Endothelial cell of umbilical vein (primary cell): Measurements from ENCODE around the gene TJP1. TPM values are rescaled to one million over a fixed set of nuclear protein-coding genes. Genes with fewer than 3 reads are reported as not detected.
"Not testable (repeated sequence)": the region's sequence is repeated elsewhere in the genome, so short reads cannot be mapped to it uniquely, and the experiment has no call there.

Experiments
- BruUV-seq: library from RNA; stranded (reverse); fragments of 400-500 nt; replicated peaks from 2 replicates; lab custom pipeline; 2021; lab: Mats Ljungman, UMichigan
- CTCF ChIA-PET: fragments of 300-600, 350-600 bp; sonication (Branson Sonifier 250); formaldehyde crosslinking; loops from one replicate; lab custom pipeline; 2021; ENCODE audit warnings: antibody characterized with exemption, inconsistent platforms; lab: Charles Lee
- POLR2A ChIA-PET: fragments of 300-600, 350-600 bp; sonication (Branson Sonifier 250); formaldehyde crosslinking; loops from one replicate; lab custom pipeline; 2021; ENCODE audit warnings: antibody characterized with exemption, inconsistent platforms; lab: Charles Lee
- DNase-seq: peaks from one replicate; pipeline ENCODE4 v3.0.0-alpha.2; 2011; ENCODE audit warnings: low read depth, low spot score
- FAIRE-seq: peaks from 2 replicates; lab custom pipeline; 2011; peaks lifted over from hg19 to GRCh38; lab: Jason Lieb, UNC
- H2AFZ ChIP-seq: 2 replicates; pipeline ENCODE4 v1.6.0; 2012; ENCODE audit warnings: low read depth, low read length, control low read depth, inconsistent platforms
- H3K27ac ChIP-seq: 2 replicates; pipeline ENCODE4 v1.5.1; 2011; ENCODE audit warnings: low read depth, mild to moderate bottlenecking, control low read depth, low read length, moderate library complexity; ENCODE audit not compliant: insufficient read depth
- H3K27me3 ChIP-seq, 2 experiments: 2 replicates each; pipeline versions ENCODE4 v1.6.0 to v1.6.1; 2011; ENCODE audit warnings: low read length in 2 of 2, mixed read lengths in 1 of 2; ENCODE audit not compliant: control insufficient read depth in 2 of 2, insufficient read depth in 2 of 2
- H3K36me3 ChIP-seq, 2 experiments: 2 replicates in 1 of 2; 3 replicates in 1 of 2; pipeline ENCODE4 v1.5.1; 2011; ENCODE audit warnings: low read length in 2 of 2, mild to moderate bottlenecking in 1 of 2, moderate library complexity in 1 of 2; ENCODE audit not compliant: control insufficient read depth in 2 of 2, insufficient read depth in 2 of 2; ENCODE audit errors: extremely low read depth in 1 of 2
- H3K4me1 ChIP-seq: 3 replicates; pipeline ENCODE4 v1.5.1; 2011; ENCODE audit warnings: mild to moderate bottlenecking, low read length; ENCODE audit not compliant: control insufficient read depth, insufficient read depth; ENCODE audit errors: extremely low read depth
- H3K4me2 ChIP-seq: 2 replicates; pipeline ENCODE4 v1.6.1; 2011; ENCODE audit warnings: low read length, control low read depth, mixed read lengths; ENCODE audit not compliant: insufficient read depth
- H3K4me3 ChIP-seq, 3 experiments: fragments of 200-600 bp in 1 of 3; sonication (generic), shearing (Covaris generic) in 1 of 3; replicated peaks in 1 of 3; 2 replicates each; pipeline ENCODE4 v1.5.1; 2011 to 2016; ENCODE audit warnings: control low read depth in 3 of 3, low read length in 3 of 3, mild to moderate bottlenecking in 2 of 3, inconsistent platforms in 1 of 3, low read depth in 1 of 3, moderate library complexity in 1 of 3; ENCODE audit not compliant: insufficient read depth in 1 of 3
- H3K79me2 ChIP-seq: 2 replicates; pipeline ENCODE4 v1.6.0; 2012; ENCODE audit warnings: low read length, inconsistent platforms; ENCODE audit not compliant: control insufficient read depth, insufficient read depth
- H3K9ac ChIP-seq: replicated peaks from 2 replicates; pipeline ENCODE3; 2011; ENCODE audit warnings: low read length, control low read depth; ENCODE audit not compliant: insufficient read depth; ENCODE audit errors: extremely low read depth
- H3K9me1 ChIP-seq: replicated peaks from 3 replicates; pipeline ENCODE4 v1.6.0; 2011; ENCODE audit warnings: mild to moderate bottlenecking, low read length; ENCODE audit not compliant: control insufficient read depth, insufficient read depth; ENCODE audit errors: extremely low read depth
- H3K9me3 ChIP-seq: replicated peaks from 2 replicates; pipeline ENCODE4 v1.5.1; 2012; ENCODE audit warnings: low read length, inconsistent platforms; ENCODE audit not compliant: control insufficient read depth, insufficient read depth
- H4K20me1 ChIP-seq: replicated peaks from 2 replicates; pipeline ENCODE3; 2011; ENCODE audit warnings: mild to moderate bottlenecking, low read length; ENCODE audit not compliant: control insufficient read depth, insufficient read depth; ENCODE audit errors: extremely low read depth
- EZH2 ChIP-seq: IDR thresholded peaks from 2 replicates; pipeline ENCODE4 v1.6.1; 2012; ENCODE audit warnings: borderline replicate concordance, low read depth, mild to moderate bottlenecking, moderate library complexity, low read length, inconsistent platforms; ENCODE audit not compliant: severe bottlenecking
- FOS ChIP-seq: IDR thresholded peaks from 2 replicates; pipeline ENCODE4 v1.6.1; 2011; ENCODE audit warnings: mild to moderate bottlenecking, low read length, moderate library complexity, borderline replicate concordance; ENCODE audit not compliant: insufficient read depth
- JUN ChIP-seq: IDR thresholded peaks from 2 replicates; pipeline ENCODE4 v1.6.1; 2011; ENCODE audit warnings: borderline replicate concordance, low read depth; ENCODE audit not compliant: insufficient read length, insufficient read depth
- dilution Hi-C: fragments of 300-500 bp; cut with MboI; formaldehyde crosslinking; loops from one replicate; pipeline ENCODE4 v1.15.0; 2019; ENCODE audit warnings: low sequenced_read_pairs; ENCODE audit not compliant: extremely low pct_ligation_motif_present
- intact Hi-C: fragments of 100-400 bp; cut with micrococcal nuclease; formaldehyde crosslinking; loops from one replicate; pipeline ENCODE4 v1.10.0; 2022
- polyA plus RNA-seq, 4 experiments: library from polyadenylated mRNA; depleted of rRNA in 3 of 4; stranded (reverse) in 3 of 4; unstranded in 1 of 4; fragments of >200 nt; gene quantifications; 2 replicates each; pipeline versions ENCODE4 v1.2.1 to v1.2.3, GENCODE V29; 2011 to 2012; ENCODE audit warnings: missing spikeins in 1 of 4
- total RNA-seq: library from RNA; stranded (reverse); gene quantifications from 2 replicates; pipeline ENCODE4 v1.2.3, GENCODE V29; 2021

Gene TJP1
- total and polyA plus RNA-seq, 2 donors (not counting 3 experiments of a cell fraction or from before 2014, with no cell fraction given), result 45.6 to 128 TPM

DNA sequence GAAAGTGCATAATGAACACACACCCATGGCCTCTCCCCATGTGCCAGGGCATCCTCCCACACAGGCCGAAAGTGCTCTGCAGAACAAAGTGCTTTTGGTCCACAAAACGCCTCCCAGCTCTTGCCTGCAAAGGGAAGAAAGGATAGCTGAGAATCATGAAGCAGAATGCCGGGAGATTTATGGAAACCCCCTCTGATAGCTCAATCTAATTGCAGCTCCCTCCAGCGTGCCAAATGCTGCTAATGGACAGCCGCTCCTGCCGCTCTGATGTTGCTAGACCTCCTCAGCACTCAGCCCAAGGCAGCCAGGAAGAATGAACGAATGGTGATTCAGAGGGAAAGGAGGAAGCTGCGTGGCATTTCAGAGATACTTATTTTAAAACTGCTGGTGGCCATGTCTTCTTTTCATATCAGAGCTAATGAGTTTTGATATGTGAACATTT, 145.3 kb downstream of the TJP1 start:
- H3K79me2 ChIP-seq, result no peaks in the 10 kb centered on the region
- no peak overlapping the region for H2AFZ ChIP-seq
- ChIA-PET POLR2A (no interaction called here), CTCF (interaction anchor here (0.9 to 1.8 kb wide), 4 partner anchors 8 to 71 kb away, joined by 3 to 6 read pairs (median 4); no protein-coding TSS in a partner anchor)
- TF ChIP-seq FOS, result peak; percentile 58
- no peak for TF ChIP-seq EZH2
- H4K20me1 ChIP-seq, result no peaks in the 10 kb centered on the region
- peak; percentile 32 for DNase-seq
- no peaks in the 10 kb centered on the region for H3K9me1 ChIP-seq
- peak; percentile 90 for FAIRE-seq
- H3K27ac ChIP-seq, result no peak overlapping the region
- H3K9me3 ChIP-seq, result no peaks in the 10 kb centered on the region
- H3K27me3 ChIP-seq, result no peaks in the 10 kb centered on the region
- dilution Hi-C loops (loop anchor here (10.0 kb wide), 1 partner anchor 148 kb away; the partner anchor contains the start of gene TJP1), intact Hi-C loops (loop anchor here (2.0 kb wide), 1 partner anchor 22 kb away; no protein-coding TSS in a partner anchor)
- peaks cover 13% of the 10 kb centered on the region for H3K4me1 ChIP-seq
- H3K4me2 ChIP-seq, result peak overlapping the region; percentile 6
- no peaks in the 10 kb centered on the region for H3K36me3 ChIP-seq
- H3K4me3 ChIP-seq, result no peak overlapping the region
- no TSS peak for BruUV-seq
- no peak overlapping the region for H3K9ac ChIP-seq

GRCh38 chr15:29676374-29676960, 145.8 kb downstream of the TJP1 start:
- H3K9ac ChIP-seq, H3K9me3 ChIP-seq, H3K27me3 ChIP-seq, H3K79me2 ChIP-seq, H3K36me3 ChIP-seq, H4K20me1 ChIP-seq, POLR2A ChIA-PET, H3K27ac ChIP-seq, H3K4me3 ChIP-seq, DNase-seq, H3K9me1 ChIP-seq, BruUV-seq, H2AFZ ChIP-seq: not testable (repeated sequence)
- CTCF ChIA-PET, result interaction anchor here (0.9 to 1.8 kb wide), 4 partner anchors 8 to 71 kb away, joined by 3 to 6 read pairs (median 4); no protein-coding TSS in a partner anchor
- intact Hi-C loops (loop anchor here (2.0 kb wide), 1 partner anchor 22 kb away; no protein-coding TSS in a partner anchor), dilution Hi-C loops (loop anchor here (10.0 kb wide), 1 partner anchor 148 kb away; the partner anchor contains the start of gene TJP1)
- H3K4me1 ChIP-seq, result peaks cover 13% of the 10 kb centered on the region
- peak overlapping the region; percentile 6 for H3K4me2 ChIP-seq
- peak; percentile 4 for TF ChIP-seq JUN
- FAIRE-seq, result peak; percentile 70
